DOHH2 (cell line): ENCODE data around the gene ZNF19.
A peak's percentile ranks its signal among the peaks of the same experiment; 100 is the strongest.

Experiments used
- H3F3A ChIP-seq: fragments of 200-600 bp; sonication (generic), shearing (Covaris generic); 2 replicates; pipeline ENCODE4 v1.6.0; 2016; ENCODE audit warnings: antibody characterized with exemption, mild to moderate bottlenecking; ENCODE audit not compliant: control insufficient read depth, insufficient read depth
- H3K27ac ChIP-seq: fragments of 200-600 bp; sonication (generic); 2 replicates; pipeline ENCODE4 v1.5.1; 2014; ENCODE audit warnings: low read depth, mild to moderate bottlenecking, low read length, moderate library complexity
- H3K27me3 ChIP-seq: fragments of 200-600 bp; sonication (generic); 2 replicates; pipeline ENCODE4 v1.6.1; 2014; ENCODE audit warnings: mild to moderate bottlenecking, low read length, mixed read lengths; ENCODE audit not compliant: control insufficient read depth
- H3K36me3 ChIP-seq: fragments of 200-600 bp; sonication (generic); 2 replicates; pipeline ENCODE4 v1.6.1; 2014; ENCODE audit warnings: mild to moderate bottlenecking, low read length, moderate library complexity, mixed read lengths; ENCODE audit not compliant: control insufficient read depth
- H3K4me1 ChIP-seq: fragments of 200-600 bp; sonication (generic); 2 replicates; pipeline ENCODE4 v1.6.1; 2014; ENCODE audit warnings: mild to moderate bottlenecking, low read length, mixed read lengths; ENCODE audit not compliant: control insufficient read depth
- H3K4me2 ChIP-seq: fragments of 200-600 bp; sonication (generic); 2 replicates; pipeline ENCODE4 v1.6.0; 2014; ENCODE audit warnings: mild to moderate bottlenecking, low read length, moderate library complexity
- H3K4me3 ChIP-seq: fragments of 200-600 bp; sonication (generic); 2 replicates; pipeline ENCODE4 v1.5.1; 2014; ENCODE audit warnings: mild to moderate bottlenecking, low read length, mixed read lengths
- H3K79me2 ChIP-seq: fragments of 200-600 bp; sonication (generic); 2 replicates; pipeline ENCODE4 v1.6.1; 2014; ENCODE audit warnings: mild to moderate bottlenecking, low read length, mixed read lengths; ENCODE audit not compliant: control insufficient read depth
- H3K9me2 ChIP-seq: fragments of 200-600 bp; sonication (generic); replicated peaks from 2 replicates; pipeline ENCODE4 v1.6.1; 2014; ENCODE audit warnings: mild to moderate bottlenecking, low read length, mixed read lengths; ENCODE audit not compliant: control insufficient read depth
- H3K9me3 ChIP-seq: fragments of 200-600 bp; sonication (generic); 2 replicates; pipeline ENCODE4 v1.6.1; 2014; ENCODE audit warnings: antibody characterized with exemption, low read length, mixed read lengths; ENCODE audit not compliant: control insufficient read depth, insufficient read depth
- H4K20me1 ChIP-seq: fragments of 200-600 bp; sonication (generic); 2 replicates; pipeline ENCODE4 v1.6.0; 2014; ENCODE audit warnings: low read depth, mild to moderate bottlenecking, antibody characterized with exemption, low read length, moderate library complexity; ENCODE audit not compliant: control insufficient read depth, insufficient read depth
- EZH2phosphoT487 ChIP-seq: fragments of 200-600 bp; sonication (generic); IDR thresholded peaks from 2 replicates; pipeline ENCODE4 v1.6.1; 2017; ENCODE audit warnings: borderline replicate concordance, mild to moderate bottlenecking, antibody characterized with exemption, low read length, moderate library complexity, mixed read lengths
- TF ChIP-seq, protein P1 (sequence below): fragments of 200-600 bp; sonication (generic); IDR thresholded peaks from one replicate; pipeline ENCODE4 v1.5.1; 2014; ENCODE audit warnings: antibody characterized with exemption, mild to moderate bottlenecking, low read depth, low read length; ENCODE audit not compliant: poor library complexity, severe bottlenecking

The ZNF19 gene

DNA sequence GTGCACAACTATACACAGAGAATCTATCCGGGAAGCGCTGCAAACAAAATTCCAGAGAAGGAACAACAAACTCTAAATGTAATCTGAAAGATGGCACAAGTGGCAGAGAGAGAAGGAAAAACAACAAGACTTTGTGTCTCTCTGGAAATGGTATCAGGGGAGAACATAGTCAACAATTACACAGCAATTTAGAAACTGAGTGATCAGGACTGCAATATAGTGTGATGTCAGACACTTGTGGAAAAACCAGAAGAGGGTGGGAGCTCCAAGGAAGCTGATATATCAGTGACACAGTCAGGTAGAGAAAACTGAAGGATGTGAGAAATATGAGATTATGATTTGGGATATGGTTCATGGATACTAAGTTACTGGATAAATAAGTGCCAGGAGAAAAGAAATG, 8.2 kb downstream of the ZNF19 start:
- H3K4me1 ChIP-seq, result peaks cover 22% of the 10 kb centered on the region
- TF ChIP-seq, protein P1, sequence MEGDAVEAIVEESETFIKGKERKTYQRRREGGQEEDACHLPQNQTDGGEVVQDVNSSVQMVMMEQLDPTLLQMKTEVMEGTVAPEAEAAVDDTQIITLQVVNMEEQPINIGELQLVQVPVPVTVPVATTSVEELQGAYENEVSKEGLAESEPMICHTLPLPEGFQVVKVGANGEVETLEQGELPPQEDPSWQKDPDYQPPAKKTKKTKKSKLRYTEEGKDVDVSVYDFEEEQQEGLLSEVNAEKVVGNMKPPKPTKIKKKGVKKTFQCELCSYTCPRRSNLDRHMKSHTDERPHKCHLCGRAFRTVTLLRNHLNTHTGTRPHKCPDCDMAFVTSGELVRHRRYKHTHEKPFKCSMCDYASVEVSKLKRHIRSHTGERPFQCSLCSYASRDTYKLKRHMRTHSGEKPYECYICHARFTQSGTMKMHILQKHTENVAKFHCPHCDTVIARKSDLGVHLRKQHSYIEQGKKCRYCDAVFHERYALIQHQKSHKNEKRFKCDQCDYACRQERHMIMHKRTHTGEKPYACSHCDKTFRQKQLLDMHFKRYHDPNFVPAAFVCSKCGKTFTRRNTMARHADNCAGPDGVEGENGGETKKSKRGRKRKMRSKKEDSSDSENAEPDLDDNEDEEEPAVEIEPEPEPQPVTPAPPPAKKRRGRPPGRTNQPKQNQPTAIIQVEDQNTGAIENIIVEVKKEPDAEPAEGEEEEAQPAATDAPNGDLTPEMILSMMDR, result no peak
- TF ChIP-seq EZH2phosphoT487, result no peak
- no peaks in the 10 kb centered on the region for H3F3A ChIP-seq
- H3K27ac ChIP-seq, result no peak overlapping the region
- no peak overlapping the region for H3K4me3 ChIP-seq
- no peak overlapping the region for H3K4me2 ChIP-seq
- H3K9me2 ChIP-seq, result no peaks in the 10 kb centered on the region
- no peaks in the 10 kb centered on the region for H3K79me2 ChIP-seq
- H3K27me3 ChIP-seq, result no peaks in the 10 kb centered on the region
- H3K9me3 ChIP-seq, result no peaks in the 10 kb centered on the region
- H4K20me1 ChIP-seq, result no peaks in the 10 kb centered on the region
- no peaks in the 10 kb centered on the region for H3K36me3 ChIP-seq

DNA sequence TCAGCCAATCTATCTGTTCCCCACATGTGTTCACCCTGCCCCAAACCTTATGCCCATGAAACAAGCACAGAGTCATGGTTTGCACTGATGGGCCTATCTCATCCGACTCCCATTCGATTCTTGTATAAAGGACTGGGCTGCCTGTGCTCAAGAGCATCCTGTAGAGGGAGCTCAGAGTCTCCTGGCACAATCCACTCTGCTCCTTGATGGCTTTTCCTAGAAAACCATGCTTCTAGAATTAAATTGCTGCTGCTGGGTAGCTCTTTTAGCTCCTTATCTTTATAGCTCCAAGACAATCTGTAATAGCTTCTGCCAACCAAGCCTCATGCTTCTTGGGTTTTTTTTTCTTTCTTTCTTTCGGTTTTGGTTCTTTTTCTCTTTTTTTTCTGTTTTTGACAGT, 9.7 kb downstream of the ZNF19 start:
- H3K79me2 ChIP-seq, result no peaks in the 10 kb centered on the region
- H3F3A ChIP-seq, result no peaks in the 10 kb centered on the region
- no peaks in the 10 kb centered on the region for H3K27me3 ChIP-seq
- H3K4me2 ChIP-seq, result no peak overlapping the region
- H3K36me3 ChIP-seq, result no peaks in the 10 kb centered on the region
- H3K27ac ChIP-seq, result no peak overlapping the region
- H3K4me1 ChIP-seq, result peaks cover 16% of the 10 kb centered on the region
- H3K9me3 ChIP-seq, result no peaks in the 10 kb centered on the region
- no peak overlapping the region for H3K4me3 ChIP-seq
- H3K9me2 ChIP-seq, result no peaks in the 10 kb centered on the region
- no peaks in the 10 kb centered on the region for H4K20me1 ChIP-seq
- TF ChIP-seq, protein P1, result peak; percentile 60
- TF ChIP-seq EZH2phosphoT487, result no peak

DNA sequence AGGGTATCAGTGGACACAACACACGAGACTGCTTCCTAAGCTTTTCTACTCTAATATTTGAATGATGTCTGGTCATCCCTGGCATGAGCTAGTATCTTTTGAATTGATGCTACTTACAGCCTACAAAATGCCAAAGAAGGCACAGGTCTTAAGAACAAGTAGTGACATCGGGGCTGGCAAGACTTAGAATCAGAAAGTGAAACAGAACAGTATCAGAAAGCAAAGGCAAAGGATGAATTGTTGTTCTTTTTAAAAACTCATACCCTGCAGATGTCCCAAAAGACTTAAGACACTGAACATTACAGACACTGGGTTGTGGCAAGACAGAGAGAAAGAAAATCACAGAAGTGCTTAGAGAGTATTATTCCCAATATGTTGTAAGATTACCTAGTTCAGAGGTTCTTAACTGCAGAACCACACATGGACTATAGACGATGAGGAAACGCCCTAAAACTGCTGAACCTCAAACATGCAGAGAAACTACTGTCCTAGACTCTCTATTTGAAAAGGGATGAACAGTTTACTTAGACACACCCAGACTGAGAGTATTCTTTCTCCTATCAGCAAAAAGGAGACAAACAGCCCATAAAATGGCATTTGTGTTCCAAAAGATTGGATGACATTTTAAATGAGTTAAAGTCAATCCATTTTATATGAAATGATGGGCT, 12.5 kb downstream of the ZNF19 start:
- H3K9me3 ChIP-seq, result no peaks in the 10 kb centered on the region
- no peaks in the 10 kb centered on the region for H4K20me1 ChIP-seq
- H3K9me2 ChIP-seq, result no peaks in the 10 kb centered on the region
- H3K4me2 ChIP-seq, result no peak overlapping the region
- no peak overlapping the region for H3K27ac ChIP-seq
- peaks cover 6% of the 10 kb centered on the region for H3K4me1 ChIP-seq
- no peaks in the 10 kb centered on the region for H3K79me2 ChIP-seq
- H3K4me3 ChIP-seq, result no peak overlapping the region
- H3K36me3 ChIP-seq, result no peaks in the 10 kb centered on the region
- no peak for TF ChIP-seq EZH2phosphoT487
- TF ChIP-seq, protein P1, result no peak
- no peaks in the 10 kb centered on the region for H3K27me3 ChIP-seq
- no peaks in the 10 kb centered on the region for H3F3A ChIP-seq
